HL-60 (cell line): ENCODE data around the gene GRWD1.

Experiments
- DNase-seq, 2 experiments: peaks; one replicate each; pipeline ENCODE4 v3.0.0-alpha.2; 2010 to 2020; ENCODE audit warnings: low read depth in 1 of 2, low spot score in 1 of 2
- H3K27ac ChIP-seq: fragments of 250-450 bp; sonication (Bioruptor Pico); replicated peaks from 2 replicates; pipeline ENCODE4 v1.5.1; 2020; ENCODE audit warnings: mild to moderate bottlenecking, moderate library complexity
- H3K27me3 ChIP-seq: fragments of 250-450 bp; sonication (Bioruptor Pico); 2 replicates; pipeline ENCODE4 v1.5.1; 2021; ENCODE audit warnings: mild to moderate bottlenecking, moderate library complexity; ENCODE audit not compliant: insufficient read depth, poor library complexity, severe bottlenecking
- H3K4me3 ChIP-seq: replicated peaks from 2 replicates; pipeline ENCODE4 v1.5.1; 2011; ENCODE audit warnings: mild to moderate bottlenecking, control low read depth, low read length; ENCODE audit not compliant: insufficient read depth
- CTCF ChIP-seq: IDR thresholded peaks from one replicate; pipeline ENCODE4 v1.5.1; 2011; ENCODE audit warnings: low read length, control low read depth, inconsistent platforms; ENCODE audit not compliant: insufficient read depth
- GABPA ChIP-seq: IDR thresholded peaks from 2 replicates; pipeline ENCODE4 v1.6.1; 2012; ENCODE audit warnings: low read depth
- POLR2AphosphoS5 ChIP-seq: IDR thresholded peaks from 2 replicates; pipeline ENCODE4 v1.6.1; 2012; ENCODE audit warnings: low read depth
- REST ChIP-seq: IDR thresholded peaks from 2 replicates; pipeline ENCODE4 v1.6.1; 2012; ENCODE audit warnings: low read depth; ENCODE audit not compliant: insufficient replicate concordance
- SPI1 ChIP-seq: IDR thresholded peaks from 2 replicates; pipeline ENCODE4 v1.6.1; 2012; ENCODE audit warnings: low read depth, mild to moderate bottlenecking, borderline replicate concordance

GRWD1 gene

DNA sequence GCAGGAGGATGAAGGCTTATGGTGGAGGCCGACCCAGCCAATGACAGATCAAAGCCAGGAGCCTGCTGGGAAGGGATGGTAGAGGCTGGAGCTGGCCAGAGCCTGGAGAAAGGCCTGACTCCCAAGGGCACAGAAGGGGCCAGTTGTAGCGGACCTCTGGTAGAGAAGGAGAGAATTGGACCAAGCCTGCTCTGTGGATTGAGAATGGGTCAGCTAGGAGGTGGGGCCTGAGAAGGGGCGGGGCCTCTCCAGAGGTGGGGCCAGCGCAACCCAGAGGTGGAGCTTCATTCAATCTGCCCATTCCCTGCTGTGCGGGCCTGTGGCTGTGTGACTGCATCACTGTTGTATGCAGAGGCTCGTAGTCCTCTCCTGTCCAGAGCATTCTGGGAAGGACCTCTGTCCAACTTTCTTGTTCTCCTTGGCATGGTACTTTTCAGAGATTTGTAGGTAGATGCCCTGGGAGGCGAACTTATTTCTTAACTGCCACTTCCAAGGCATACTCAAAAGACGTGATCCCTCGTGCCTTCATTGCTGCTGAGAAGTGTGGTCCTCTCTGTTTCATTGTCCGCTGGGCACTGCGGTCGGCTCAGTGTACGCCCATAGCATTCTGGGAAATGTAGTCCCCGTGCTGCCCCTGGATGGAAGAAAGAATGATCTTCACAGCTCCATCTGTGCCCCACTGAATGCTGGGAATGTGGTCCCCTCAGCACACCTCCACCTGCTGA is 45.6 kb upstream of the GRWD1 start:
- H3K27me3 ChIP-seq: peaks cover 25% of the 10 kb centered on the region
- no peak overlapping the region for H3K4me3 ChIP-seq
- TF ChIP-seq SPI1 (no peak), POLR2AphosphoS5 (no peak), CTCF (no peak), REST (no peak), GABPA (no peak)
- H3K27ac ChIP-seq: no peak overlapping the region
- no peak for DNase-seq

GRCh38 chr19:48401287-48401686 is 44.5 kb upstream of the GRWD1 start:
- DNase-seq: no peak
- TF ChIP-seq REST: no peak
- no peak for TF ChIP-seq GABPA
- TF ChIP-seq SPI1: no peak
- TF ChIP-seq POLR2AphosphoS5: no peak
- no peak for TF ChIP-seq CTCF
- H3K27ac ChIP-seq: no peak overlapping the region
- no peak overlapping the region for H3K4me3 ChIP-seq
- peaks cover 14% of the 10 kb centered on the region for H3K27me3 ChIP-seq

DNA sequence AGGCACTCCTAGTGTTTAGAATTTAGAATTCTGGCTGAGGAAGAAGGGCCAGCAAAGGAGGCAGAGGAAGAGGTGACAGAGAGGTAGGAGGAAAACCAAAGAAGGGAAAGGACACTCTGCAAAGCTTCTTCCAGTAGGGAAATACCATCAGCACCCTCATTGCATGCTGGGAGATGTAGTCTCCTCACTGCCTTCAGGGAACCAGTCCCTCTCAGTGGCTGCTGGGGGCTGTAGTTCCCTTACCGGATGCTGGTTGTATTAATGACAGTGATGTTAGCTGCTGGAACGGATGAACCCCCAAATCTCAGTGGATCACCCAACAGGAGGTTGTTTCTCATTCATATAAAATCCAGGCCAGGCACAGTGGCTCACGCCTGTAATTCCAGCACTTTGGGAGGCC is 42.2 kb upstream of the GRWD1 start:
- H3K27me3 ChIP-seq: no peaks in the 10 kb centered on the region
- H3K27ac ChIP-seq: no peak overlapping the region
- TF ChIP-seq POLR2AphosphoS5 (no peak), CTCF (no peak), GABPA (no peak), SPI1 (no peak), REST (no peak)
- no peak overlapping the region for H3K4me3 ChIP-seq
- peak in 1 of 2 experiments; percentile 79 for DNase-seq
